ENCODE data around the gene AUTS2. TPM values are rescaled to one million over a fixed set of nuclear protein-coding genes. Genes with fewer than 3 reads are reported as not detected.

The AUTS2 gene
- total and polyA plus RNA-seq, 9 of the 15 experiments (the other 6 are each of a cell fraction or from before 2014, with no cell fraction given): 0.58 TPM; not detected in 8

DNA sequence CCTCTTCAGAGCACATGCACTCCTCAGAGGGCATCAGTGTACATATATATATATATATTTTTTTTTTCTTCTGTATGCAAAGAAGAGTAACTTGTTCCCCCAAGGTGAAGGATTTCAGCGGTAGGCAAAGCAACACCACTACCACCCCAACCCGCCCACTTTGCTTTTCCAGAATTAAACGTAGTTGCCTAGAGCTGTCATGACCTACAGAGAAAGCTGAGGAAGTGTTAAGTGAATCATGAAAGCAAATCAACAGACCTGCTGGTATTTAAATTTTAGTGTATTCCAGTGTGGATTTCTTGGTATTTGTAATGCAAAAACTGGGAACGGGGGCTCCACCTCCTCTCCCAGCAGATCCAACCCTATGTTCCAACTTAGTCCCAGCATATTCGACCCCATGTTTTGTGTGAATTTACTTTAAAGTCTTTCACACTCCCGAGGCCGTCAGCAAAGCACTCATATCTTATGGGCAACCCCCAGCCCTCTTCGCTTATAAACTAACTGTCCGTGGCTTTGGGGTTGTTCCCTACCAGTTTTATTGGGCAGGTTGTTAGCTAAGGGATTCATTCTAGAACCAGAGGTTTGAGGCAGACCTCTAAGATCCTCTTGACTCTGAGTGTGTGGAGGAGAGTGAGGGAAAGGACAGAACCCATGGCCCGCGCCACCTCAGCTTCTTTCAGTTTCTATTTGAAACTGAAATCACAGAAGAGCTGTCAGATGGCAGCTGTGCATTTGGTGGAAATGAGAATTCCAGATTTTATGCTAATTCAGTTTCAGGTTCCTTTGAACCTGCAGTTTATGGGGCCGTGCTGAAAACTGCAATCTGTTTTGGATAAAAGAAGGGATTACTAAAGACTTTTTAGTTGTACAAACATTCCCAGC is 1083.4 kb downstream of the AUTS2 start:
- in situ Hi-C loops (cut with MboI) (no loop called here), intact Hi-C loops (cut with micrococcal nuclease) (no loop called here)
- H3K27ac ChIP-seq (ENCODE audit: extremely low read depth, low read depth, low read length): no peak overlapping the region
- no peak overlapping the region for H3K4me3 ChIP-seq
- H3K4me2 ChIP-seq (ENCODE audit: insufficient read depth, low read length): no peak overlapping the region
- H3K9ac ChIP-seq (ENCODE audit: insufficient read depth in 1 of 2, low read depth in 2 of 2, low read length in 2 of 2): no peak overlapping the region
- H3K4me1 ChIP-seq (replicated peaks in 1 of 2; ENCODE audit: control insufficient read depth in 2 of 2, insufficient read depth in 2 of 2, low read length in 2 of 2): no peaks in the 10 kb centered on the region
- CTCF ChIA-PET (ENCODE audit: low intra/inter-chr PET ratio): no interaction called here
- H3K27me3 ChIP-seq (ENCODE audit: control insufficient read depth in 2 of 2, insufficient read depth in 2 of 2, low read length in 2 of 2): peaks cover 4 to 21% of the 10 kb centered on the region in 2 experiments; a peak in 4 of 5 replicates
- WGBS (ENCODE audit: insufficient coverage, low coverage, missing lambda C conversion rate): under 1% methylated on average over 12 of the region's 12 CpGs
- H3K9me1 ChIP-seq (ENCODE audit: control insufficient read depth, insufficient read depth, low read length): no peaks in the 10 kb centered on the region
- FAIRE-seq (no peak), ATAC-seq (no peak), DNase-seq (ENCODE audit: extremely low read depth in 1 of 4, low spot score in 3 of 4) (no peak)
- H3K79me2 ChIP-seq (ENCODE audit: control insufficient read depth, insufficient read depth, low read length): no peaks in the 10 kb centered on the region
- no peaks in the 10 kb centered on the region for H3K9me3 ChIP-seq (replicated peaks; ENCODE audit: control insufficient read depth, insufficient read depth, low read depth, low read length)
- POLR2A ChIA-PET: no interaction called here
- BruUV-seq (replicated peaks): no TSS peak
- H2AFZ ChIP-seq (ENCODE audit: low read depth, low read length): no peak overlapping the region
- H3K36me3 ChIP-seq (ENCODE audit: control insufficient read depth, insufficient read depth, low read length): no peaks in the 10 kb centered on the region
- no peaks in the 10 kb centered on the region for H4K20me1 ChIP-seq (replicated peaks; ENCODE audit: control insufficient read depth, insufficient read depth, low read length)
- TF ChIP-seq, protein P1, sequence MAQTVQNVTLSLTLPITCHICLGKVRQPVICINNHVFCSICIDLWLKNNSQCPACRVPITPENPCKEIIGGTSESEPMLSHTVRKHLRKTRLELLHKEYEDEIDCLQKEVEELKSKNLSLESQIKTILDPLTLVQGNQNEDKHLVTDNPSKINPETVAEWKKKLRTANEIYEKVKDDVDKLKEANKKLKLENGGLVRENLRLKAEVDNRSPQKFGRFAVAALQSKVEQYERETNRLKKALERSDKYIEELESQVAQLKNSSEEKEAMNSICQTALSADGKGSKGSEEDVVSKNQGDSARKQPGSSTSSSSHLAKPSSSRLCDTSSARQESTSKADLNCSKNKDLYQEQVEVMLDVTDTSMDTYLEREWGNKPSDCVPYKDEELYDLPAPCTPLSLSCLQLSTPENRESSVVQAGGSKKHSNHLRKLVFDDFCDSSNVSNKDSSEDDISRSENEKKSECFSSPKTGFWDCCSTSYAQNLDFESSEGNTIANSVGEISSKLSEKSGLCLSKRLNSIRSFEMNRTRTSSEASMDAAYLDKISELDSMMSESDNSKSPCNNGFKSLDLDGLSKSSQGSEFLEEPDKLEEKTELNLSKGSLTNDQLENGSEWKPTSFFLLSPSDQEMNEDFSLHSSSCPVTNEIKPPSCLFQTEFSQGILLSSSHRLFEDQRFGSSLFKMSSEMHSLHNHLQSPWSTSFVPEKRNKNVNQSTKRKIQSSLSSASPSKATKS (CRISPR knock-in tag; IDR thresholded peaks at IDR 0.05): no peak
- TF ChIP-seq HLTF (IDR thresholded peaks at IDR 0.05) (no peak), ZNF57 (CRISPR knock-in tag; IDR thresholded peaks at IDR 0.05) (no peak)
- TF ChIP-seq, protein P2, sequence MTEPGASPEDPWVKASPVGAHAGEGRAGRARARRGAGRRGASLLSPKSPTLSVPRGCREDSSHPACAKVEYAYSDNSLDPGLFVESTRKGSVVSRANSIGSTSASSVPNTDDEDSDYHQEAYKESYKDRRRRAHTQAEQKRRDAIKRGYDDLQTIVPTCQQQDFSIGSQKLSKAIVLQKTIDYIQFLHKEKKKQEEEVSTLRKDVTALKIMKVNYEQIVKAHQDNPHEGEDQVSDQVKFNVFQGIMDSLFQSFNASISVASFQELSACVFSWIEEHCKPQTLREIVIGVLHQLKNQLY (CRISPR knock-in tag; conservative IDR thresholded peaks at IDR 0.05): no peak
- TF ChIP-seq, protein P3, sequence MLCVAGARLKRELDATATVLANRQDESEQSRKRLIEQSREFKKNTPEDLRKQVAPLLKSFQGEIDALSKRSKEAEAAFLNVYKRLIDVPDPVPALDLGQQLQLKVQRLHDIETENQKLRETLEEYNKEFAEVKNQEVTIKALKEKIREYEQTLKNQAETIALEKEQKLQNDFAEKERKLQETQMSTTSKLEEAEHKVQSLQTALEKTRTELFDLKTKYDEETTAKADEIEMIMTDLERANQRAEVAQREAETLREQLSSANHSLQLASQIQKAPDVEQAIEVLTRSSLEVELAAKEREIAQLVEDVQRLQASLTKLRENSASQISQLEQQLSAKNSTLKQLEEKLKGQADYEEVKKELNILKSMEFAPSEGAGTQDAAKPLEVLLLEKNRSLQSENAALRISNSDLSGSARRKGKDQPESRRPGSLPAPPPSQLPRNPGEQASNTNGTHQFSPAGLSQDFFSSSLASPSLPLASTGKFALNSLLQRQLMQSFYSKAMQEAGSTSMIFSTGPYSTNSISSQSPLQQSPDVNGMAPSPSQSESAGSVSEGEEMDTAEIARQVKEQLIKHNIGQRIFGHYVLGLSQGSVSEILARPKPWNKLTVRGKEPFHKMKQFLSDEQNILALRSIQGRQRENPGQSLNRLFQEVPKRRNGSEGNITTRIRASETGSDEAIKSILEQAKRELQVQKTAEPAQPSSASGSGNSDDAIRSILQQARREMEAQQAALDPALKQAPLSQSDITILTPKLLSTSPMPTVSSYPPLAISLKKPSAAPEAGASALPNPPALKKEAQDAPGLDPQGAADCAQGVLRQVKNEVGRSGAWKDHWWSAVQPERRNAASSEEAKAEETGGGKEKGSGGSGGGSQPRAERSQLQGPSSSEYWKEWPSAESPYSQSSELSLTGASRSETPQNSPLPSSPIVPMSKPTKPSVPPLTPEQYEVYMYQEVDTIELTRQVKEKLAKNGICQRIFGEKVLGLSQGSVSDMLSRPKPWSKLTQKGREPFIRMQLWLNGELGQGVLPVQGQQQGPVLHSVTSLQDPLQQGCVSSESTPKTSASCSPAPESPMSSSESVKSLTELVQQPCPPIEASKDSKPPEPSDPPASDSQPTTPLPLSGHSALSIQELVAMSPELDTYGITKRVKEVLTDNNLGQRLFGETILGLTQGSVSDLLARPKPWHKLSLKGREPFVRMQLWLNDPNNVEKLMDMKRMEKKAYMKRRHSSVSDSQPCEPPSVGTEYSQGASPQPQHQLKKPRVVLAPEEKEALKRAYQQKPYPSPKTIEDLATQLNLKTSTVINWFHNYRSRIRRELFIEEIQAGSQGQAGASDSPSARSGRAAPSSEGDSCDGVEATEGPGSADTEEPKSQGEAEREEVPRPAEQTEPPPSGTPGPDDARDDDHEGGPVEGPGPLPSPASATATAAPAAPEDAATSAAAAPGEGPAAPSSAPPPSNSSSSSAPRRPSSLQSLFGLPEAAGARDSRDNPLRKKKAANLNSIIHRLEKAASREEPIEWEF (CRISPR knock-in tag; IDR thresholded peaks at IDR 0.05): no peak
- TF ChIP-seq, protein P4, sequence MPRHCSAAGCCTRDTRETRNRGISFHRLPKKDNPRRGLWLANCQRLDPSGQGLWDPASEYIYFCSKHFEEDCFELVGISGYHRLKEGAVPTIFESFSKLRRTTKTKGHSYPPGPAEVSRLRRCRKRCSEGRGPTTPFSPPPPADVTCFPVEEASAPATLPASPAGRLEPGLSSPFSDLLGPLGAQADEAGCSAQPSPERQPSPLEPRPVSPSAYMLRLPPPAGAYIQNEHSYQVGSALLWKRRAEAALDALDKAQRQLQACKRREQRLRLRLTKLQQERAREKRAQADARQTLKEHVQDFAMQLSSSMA (CRISPR knock-in tag; IDR thresholded peaks at IDR 0.05): no peak
- TF ChIP-seq, protein P5, sequence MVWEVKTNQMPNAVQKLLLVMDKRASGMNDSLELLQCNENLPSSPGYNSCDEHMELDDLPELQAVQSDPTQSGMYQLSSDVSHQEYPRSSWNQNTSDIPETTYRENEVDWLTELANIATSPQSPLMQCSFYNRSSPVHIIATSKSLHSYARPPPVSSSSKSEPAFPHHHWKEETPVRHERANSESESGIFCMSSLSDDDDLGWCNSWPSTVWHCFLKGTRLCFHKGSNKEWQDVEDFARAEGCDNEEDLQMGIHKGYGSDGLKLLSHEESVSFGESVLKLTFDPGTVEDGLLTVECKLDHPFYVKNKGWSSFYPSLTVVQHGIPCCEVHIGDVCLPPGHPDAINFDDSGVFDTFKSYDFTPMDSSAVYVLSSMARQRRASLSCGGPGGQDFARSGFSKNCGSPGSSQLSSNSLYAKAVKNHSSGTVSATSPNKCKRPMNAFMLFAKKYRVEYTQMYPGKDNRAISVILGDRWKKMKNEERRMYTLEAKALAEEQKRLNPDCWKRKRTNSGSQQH (CRISPR knock-in tag; IDR thresholded peaks at IDR 0.05): no peak
